Lung (tissue), 12 donors: ENCODE results near the gene SSR1. TPM values are rescaled to one million over a fixed set of nuclear protein-coding genes. Genes with fewer than 3 reads are reported as not detected.
A peak's percentile ranks its signal among the peaks of the same experiment; 100 is the strongest.

Experiments
- ATAC-seq: fragments of 200-7000 bp; cut with Tn5 transposase; one replicate; pipeline ENCODE4 v1.9.1; 2020; ENCODE audit warnings: moderate number of reproducible peaks; ENCODE audit not compliant: insufficient read depth, low FRiP score
- DNase-seq, 3 donors: peaks; one replicate each; pipeline ENCODE4 v3.0.0-alpha.2; 2013 to 2017
- H3K27ac ChIP-seq, 2 donors: one replicate each; pipeline ENCODE4 v1.5.1; 2013; ENCODE audit warnings: mild to moderate bottlenecking in 2 of 2, moderate library complexity in 2 of 2, control low read depth in 1 of 2, inconsistent platforms in 1 of 2, low read depth in 1 of 2, low read length in 1 of 2
- H3K27me3 ChIP-seq, 3 donors: one replicate each; pipeline ENCODE4 v1.5.1; 2013; ENCODE audit warnings: low read length in 2 of 3; ENCODE audit not compliant: control insufficient read depth in 3 of 3, insufficient read depth in 3 of 3
- H3K36me3 ChIP-seq, 4 donors: one replicate each; pipeline ENCODE4 v1.5.1; 2013; ENCODE audit warnings: low read length in 4 of 4, mild to moderate bottlenecking in 1 of 4, moderate library complexity in 1 of 4; ENCODE audit not compliant: control insufficient read depth in 4 of 4, insufficient read depth in 4 of 4
- H3K4me1 ChIP-seq, 5 donors: one replicate each; pipeline ENCODE4 v1.5.1; 2013; ENCODE audit warnings: low read length in 5 of 5, mild to moderate bottlenecking in 2 of 5, moderate library complexity in 1 of 5; ENCODE audit not compliant: control insufficient read depth in 5 of 5, insufficient read depth in 5 of 5
- H3K4me3 ChIP-seq: one replicate; pipeline ENCODE4 v1.5.1; 2013; ENCODE audit warnings: mild to moderate bottlenecking, control low read depth, moderate library complexity
- H3K9ac ChIP-seq, 2 donors: one replicate each; pipeline ENCODE4 v1.5.1; 2013; ENCODE audit warnings: low read length in 2 of 2, control low read depth in 1 of 2; ENCODE audit not compliant: insufficient read depth in 1 of 2
- H3K9me3 ChIP-seq, 4 donors: one replicate each; pipeline ENCODE4 v1.5.1; 2013; ENCODE audit warnings: low read length in 3 of 4, mild to moderate bottlenecking in 1 of 4, moderate library complexity in 1 of 4; ENCODE audit not compliant: control insufficient read depth in 4 of 4, insufficient read depth in 3 of 4
- WGBS, 2 donors: extraction: QIAGEN DNeasy Blood & Tissue Kit; methylation state at CpG; one replicate each; pipeline ENCODE4 v1.1.7; 2013; 5-methylcytosine and 5-hydroxymethylcytosine counted together
- polyA plus RNA-seq, 2 donors: library from polyadenylated mRNA; stranded (reverse); fragments of 200-250 nt; gene quantifications; one replicate each; pipeline ENCODE4 v1.2.1, GENCODE V29; 2013
- total RNA-seq, 2 donors: library from RNA; depleted of rRNA in 1 of 2; stranded (reverse); fragments of >200 nt in 1 of 2; gene quantifications; one replicate each; pipeline ENCODE4 v1.2.1, GENCODE V29; 2014 to 2021
- TF ChIP-seq, protein P1 (sequence below): IDR thresholded peaks from 2 replicates; pipeline ENCODE4 v1.5.1; 2012; ENCODE audit warnings: mild to moderate bottlenecking; ENCODE audit errors: control extremely low read depth, extremely low read depth
- donor health status: control.
- donor health status: control.
- donor health status: Bipolar disorder and iron deficiency.
- donor health status: healthy.
- donor health status: DM: yes; HTN: yes; CAD: no.

Gene SSR1
- total and polyA plus RNA-seq, 4 donors: 22.4 to 150 (median 90.1) TPM

DNA sequence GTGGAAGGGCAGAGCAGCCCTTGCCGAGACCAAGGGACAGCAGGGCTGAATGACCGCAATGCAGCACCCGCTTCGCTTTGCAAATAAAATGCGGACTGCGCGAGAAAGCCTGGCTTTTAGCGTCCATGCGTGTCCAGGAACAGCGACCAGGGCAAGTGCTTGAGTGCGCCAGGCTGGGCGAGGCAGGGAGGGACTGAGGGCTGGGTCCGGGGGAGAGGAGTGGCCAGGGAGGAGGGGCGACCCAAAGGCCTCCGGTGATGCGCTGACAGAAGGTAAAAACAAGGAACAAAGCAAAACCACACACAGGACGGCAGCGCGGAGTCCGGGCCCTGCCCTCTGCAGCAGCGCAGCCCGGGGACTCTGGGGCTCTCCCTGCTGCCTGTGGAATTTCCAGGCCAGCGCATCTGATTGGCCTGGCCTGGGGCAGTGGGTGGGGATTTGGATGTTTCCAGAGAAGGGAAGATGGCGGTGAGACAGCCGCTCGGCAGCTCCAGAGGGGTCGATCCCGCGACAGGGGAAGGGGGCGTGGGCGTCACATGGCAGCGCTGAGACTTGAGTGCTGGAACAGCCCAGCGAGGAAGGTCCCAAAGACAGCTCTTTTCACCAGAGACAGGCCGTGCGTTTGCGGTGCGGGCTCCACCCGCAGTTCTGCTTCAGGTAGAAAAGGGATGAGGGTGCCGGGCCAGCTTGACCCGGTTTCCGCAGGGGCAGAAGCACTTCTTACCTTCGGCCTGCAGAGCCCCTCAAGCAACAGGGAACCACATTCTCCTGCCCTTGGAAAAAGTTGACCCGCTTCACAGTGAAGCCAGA is 51.8 kb downstream of the SSR1 start:
- 3% methylated on average over 43 of the region's 43 CpGs for WGBS, 2 donors
- DNase-seq (peak; percentile 92 to 94 (median 93)), ATAC-seq (peak; percentile 98)
- H3K9ac ChIP-seq: peak overlapping the region; percentile 33 to 59
- H3K9me3 ChIP-seq: peaks cover 0 to 2% (median 0%) of the 10 kb centered on the region in 4 donors
- no peaks in the 10 kb centered on the region for H3K36me3 ChIP-seq
- H3K4me3 ChIP-seq: peak overlapping the region; percentile 54
- H3K27ac ChIP-seq: peak overlapping the region; percentile 26 to 79
- no peaks in the 10 kb centered on the region for H3K27me3 ChIP-seq
- H3K4me1 ChIP-seq: peaks cover 0 to 12% (median 6%) of the 10 kb centered on the region in 5 donors
- TF ChIP-seq, protein P1, sequence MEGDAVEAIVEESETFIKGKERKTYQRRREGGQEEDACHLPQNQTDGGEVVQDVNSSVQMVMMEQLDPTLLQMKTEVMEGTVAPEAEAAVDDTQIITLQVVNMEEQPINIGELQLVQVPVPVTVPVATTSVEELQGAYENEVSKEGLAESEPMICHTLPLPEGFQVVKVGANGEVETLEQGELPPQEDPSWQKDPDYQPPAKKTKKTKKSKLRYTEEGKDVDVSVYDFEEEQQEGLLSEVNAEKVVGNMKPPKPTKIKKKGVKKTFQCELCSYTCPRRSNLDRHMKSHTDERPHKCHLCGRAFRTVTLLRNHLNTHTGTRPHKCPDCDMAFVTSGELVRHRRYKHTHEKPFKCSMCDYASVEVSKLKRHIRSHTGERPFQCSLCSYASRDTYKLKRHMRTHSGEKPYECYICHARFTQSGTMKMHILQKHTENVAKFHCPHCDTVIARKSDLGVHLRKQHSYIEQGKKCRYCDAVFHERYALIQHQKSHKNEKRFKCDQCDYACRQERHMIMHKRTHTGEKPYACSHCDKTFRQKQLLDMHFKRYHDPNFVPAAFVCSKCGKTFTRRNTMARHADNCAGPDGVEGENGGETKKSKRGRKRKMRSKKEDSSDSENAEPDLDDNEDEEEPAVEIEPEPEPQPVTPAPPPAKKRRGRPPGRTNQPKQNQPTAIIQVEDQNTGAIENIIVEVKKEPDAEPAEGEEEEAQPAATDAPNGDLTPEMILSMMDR: no peak

DNA sequence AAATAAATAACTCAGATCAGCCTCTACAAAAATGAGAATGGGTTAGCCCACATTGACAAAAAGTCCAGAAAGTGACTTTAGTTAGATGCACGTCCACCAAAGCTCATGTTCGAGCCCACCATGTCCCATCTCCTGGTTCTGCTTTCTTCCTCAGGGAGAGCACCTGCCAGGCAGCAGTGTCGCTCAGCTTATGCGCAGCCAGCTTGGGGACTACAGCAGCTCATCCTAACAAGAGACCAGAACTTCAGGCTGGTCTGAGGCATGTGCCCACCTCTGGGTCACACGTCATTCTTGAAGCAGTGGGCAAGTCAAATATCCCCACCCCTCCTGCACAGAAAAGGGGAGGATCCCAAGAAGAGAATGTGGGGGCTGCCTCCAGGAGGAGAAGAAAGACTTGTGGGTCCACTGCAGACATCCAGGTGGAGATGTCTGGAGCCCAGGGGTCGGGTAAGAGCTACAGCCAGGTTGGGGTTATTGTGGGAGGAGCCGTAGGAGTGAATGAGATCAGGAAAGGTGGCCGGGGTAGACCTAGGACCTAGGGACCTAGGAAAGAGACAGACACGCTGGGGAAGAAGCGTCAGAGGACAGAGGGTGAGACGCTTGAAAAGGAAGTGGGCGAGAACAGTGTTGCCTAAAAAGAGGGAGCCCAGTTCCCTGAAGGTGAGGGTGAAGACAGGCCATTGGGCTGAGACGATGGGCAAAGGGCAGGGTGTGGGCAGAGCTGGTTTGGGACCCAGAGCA is 52.5 kb downstream of the SSR1 start:
- peak overlapping the region; percentile 26 to 79 for H3K27ac ChIP-seq
- 58 to 59% methylated on average over 12 to 13 of the region's 13 CpGs for WGBS, 2 donors
- H3K27me3 ChIP-seq: no peaks in the 10 kb centered on the region
- DNase-seq (peak in 1 of 3 donors; percentile 13), ATAC-seq (no peak)
- peak overlapping the region; percentile 15 to 33 for H3K9ac ChIP-seq
- no peaks in the 10 kb centered on the region for H3K36me3 ChIP-seq
- H3K4me3 ChIP-seq: peak overlapping the region; percentile 54
- H3K9me3 ChIP-seq: peaks cover 0 to 7% (median 0%) of the 10 kb centered on the region in 4 donors
- TF ChIP-seq, protein P1: no peak
- H3K4me1 ChIP-seq: peaks cover 0 to 12% (median 6%) of the 10 kb centered on the region in 5 donors

DNA sequence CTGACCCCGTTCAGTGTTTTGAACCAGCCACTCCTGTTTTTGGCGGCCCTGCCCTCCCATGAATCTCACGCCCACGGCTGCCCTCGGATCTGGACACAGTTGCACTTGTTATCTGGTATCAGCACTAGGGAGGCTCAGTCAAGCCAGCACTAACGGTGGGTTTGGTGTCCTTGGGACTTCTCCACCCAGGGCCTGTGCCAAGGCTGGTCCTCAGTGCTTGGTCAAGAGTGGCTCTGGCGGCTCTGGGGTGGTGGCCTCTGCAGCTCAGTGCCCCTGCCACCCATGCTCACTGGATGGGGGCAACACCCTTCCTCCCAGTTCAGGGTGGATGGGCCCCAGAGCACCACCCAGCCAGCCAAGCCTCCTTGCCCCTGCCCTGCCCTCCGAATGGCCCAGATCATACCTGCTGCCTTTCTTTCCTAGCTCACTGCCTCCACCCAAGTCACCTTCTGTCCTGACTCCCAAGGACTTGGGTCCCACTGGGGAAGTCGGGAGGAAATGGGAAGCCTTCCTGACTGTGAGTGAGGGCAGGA is 54.7 kb downstream of the SSR1 start:
- ATAC-seq (no peak), DNase-seq (no peak)
- TF ChIP-seq, protein P1: no peak
- no peak overlapping the region for H3K4me3 ChIP-seq
- WGBS, 2 donors: 83 to 93% methylated on average over 9 of the region's 9 CpGs
- no peak overlapping the region for H3K9ac ChIP-seq
- H3K36me3 ChIP-seq: no peaks in the 10 kb centered on the region
- no peaks in the 10 kb centered on the region for H3K27me3 ChIP-seq
- H3K9me3 ChIP-seq: peaks cover 0 to 7% (median 0%) of the 10 kb centered on the region in 4 donors
- peaks cover 0 to 12% (median 6%) of the 10 kb centered on the region in 5 donors for H3K4me1 ChIP-seq
- H3K27ac ChIP-seq: no peak overlapping the region
